ENCODE results near the gene SEPTIN8. TPM values are rescaled to one million over a fixed set of nuclear protein-coding genes. Genes with fewer than 3 reads are reported as not detected.

SEPTIN8 gene
- polyA plus RNA-seq, 1 of the 3 experiments (the other 2 are of a cell fraction) = 54.9 TPM

- DNase-seq = no peak
- H3K9me2 ChIP-seq = no peaks in the 10 kb centered on the region
- CTCF ChIA-PET = interaction anchor here (2.1 to 6.8 kb wide), 4 partner anchors 10 to 294 kb away, joined by 8 to 105 read pairs (median 93); partner anchors contain the start of genes GDF9, SHROOM1 and UQCRQ
- no peaks in the 10 kb centered on the region for H3K9me3 ChIP-seq
- H4K20me1 ChIP-seq (ENCODE audit: insufficient read depth) = no peaks in the 10 kb centered on the region
- H3K27ac ChIP-seq (ENCODE audit: low read depth in 2 of 2, low read length in 1 of 2) = peak overlapping the region in 1 of 2 experiments; percentile 19; a peak in 1 of 4 replicates
- no peak overlapping the region for H3K4me2 ChIP-seq
- no peaks in the 10 kb centered on the region for H3K27me3 ChIP-seq (ENCODE audit: insufficient read depth)
- WGBS (ENCODE audit: low lambda C conversion rate) = 86% methylated on average over 1 of the region's 1 CpG
- H3K4me3 ChIP-seq (ENCODE audit: low read depth in 2 of 2, low read length in 1 of 2) = no peak overlapping the region
- peaks cover 0 to 6% of the 10 kb centered on the region in 2 experiments; a peak in 1 of 4 replicates for H3K4me1 ChIP-seq (ENCODE audit: control insufficient read depth in 1 of 2, insufficient read depth in 2 of 2, low read depth in 1 of 2, low read length in 1 of 2)
- no peaks in the 10 kb centered on the region for H3K79me2 ChIP-seq (ENCODE audit: insufficient read depth)
- POLR2A ChIA-PET = no interaction called here
- no peak for TF ChIP-seq EZH2phosphoT487 (IDR thresholded peaks at IDR 0.05; ENCODE audit: borderline replicate concordance, low read depth)
- peak; percentile 30; the same call in 1 of the 2 replicates for TF ChIP-seq TCF12 (IDR thresholded peaks at IDR 0.05)
- peaks cover 4% of the 10 kb centered on the region for H3F3A ChIP-seq (replicated peaks; ENCODE audit: insufficient read depth)
- no peak overlapping the region for H2AFZ ChIP-seq (ENCODE audit: low read depth)
- H3K36me3 ChIP-seq (replicated peaks in 1 of 2; ENCODE audit: control insufficient read depth in 1 of 2, insufficient read depth in 2 of 2, low read length in 1 of 2) = no peaks in the 10 kb centered on the region
- no peak overlapping the region for H3K9ac ChIP-seq
These were observed 44.8 kb upstream of the SEPTIN8 start for GRCh38 chr5:132821791-132822190.

DNA sequence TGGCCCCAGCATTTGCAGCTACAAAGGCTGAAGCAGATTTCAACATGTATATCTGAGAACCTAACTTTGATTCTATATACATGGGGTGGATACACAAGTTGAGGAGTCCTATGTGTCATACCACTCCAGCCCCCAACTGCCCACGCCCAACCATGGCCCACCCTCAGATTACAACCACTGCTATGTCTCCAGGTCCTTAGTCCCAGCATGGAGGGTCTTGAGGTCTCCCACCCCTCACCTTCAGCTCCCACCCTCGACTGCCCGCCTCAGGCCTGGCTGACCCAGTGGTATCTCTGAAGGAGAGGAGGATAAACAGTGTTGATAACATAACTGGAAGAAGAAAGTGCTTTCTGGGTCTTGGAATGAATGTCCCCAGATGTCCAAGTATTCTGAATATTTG, 44.3 kb upstream of the SEPTIN8 start:
- Histone ChIP-seq H3K27me3 (ENCODE audit: insufficient read depth) (no peaks in the 10 kb centered on the region), H3K9me2 (no peaks in the 10 kb centered on the region), H3F3A (replicated peaks; ENCODE audit: insufficient read depth) (peaks cover 7% of the 10 kb centered on the region), H3K9me3 (no peaks in the 10 kb centered on the region), H3K9ac (no peak overlapping the region), H3K4me3 (ENCODE audit: low read depth in 2 of 2, low read length in 1 of 2) (no peak overlapping the region), H3K4me2 (0 out of 2 replicates have a peak overlapping the region, but pooled peaks have one; percentile 8), H2AFZ (ENCODE audit: low read depth) (no peak overlapping the region), H3K27ac (ENCODE audit: low read depth in 2 of 2, low read length in 1 of 2) (peak overlapping the region in 1 of 2 experiments; percentile 19; a peak in 1 of 4 replicates), H4K20me1 (ENCODE audit: insufficient read depth) (no peaks in the 10 kb centered on the region), H3K4me1 (ENCODE audit: control insufficient read depth in 1 of 2, insufficient read depth in 2 of 2, low read depth in 1 of 2, low read length in 1 of 2) (peaks cover 0 to 6% of the 10 kb centered on the region in 2 experiments; a peak in 1 of 4 replicates), H3K79me2 (ENCODE audit: insufficient read depth) (no peaks in the 10 kb centered on the region), H3K36me3 (replicated peaks in 1 of 2; ENCODE audit: control insufficient read depth in 1 of 2, insufficient read depth in 2 of 2, low read length in 1 of 2) (no peaks in the 10 kb centered on the region)
- WGBS (ENCODE audit: low lambda C conversion rate) = 85% methylated on average over 3 of the region's 3 CpGs
- DNase-seq = no peak
- POLR2A ChIA-PET = no interaction called here
- CTCF ChIA-PET = interaction anchor here (1.5 to 6.8 kb wide), 14 partner anchors 11 to 294 kb away, joined by 4 to 105 read pairs (median 13); partner anchors contain the start of genes GDF9, KIF3A, SHROOM1 and UQCRQ
- TF ChIP-seq MXI1 (IDR thresholded peaks at IDR 0.05; ENCODE audit: low read depth, low read length) (no peak), GABPA (IDR thresholded peaks at IDR 0.05; ENCODE audit: low read depth) (no peak), EP300 (IDR thresholded peaks at IDR 0.05; ENCODE audit: borderline replicate concordance in 1 of 2, low read depth in 1 of 2, low read length in 1 of 2) (no peak), CHD2 (IDR thresholded peaks at IDR 0.05; ENCODE audit: low read length, partially characterized antibody) (no peak), TEAD4 (IDR thresholded peaks at IDR 0.05; ENCODE audit: borderline replicate concordance, insufficient read depth) (no peak), IRF3 (IDR thresholded peaks at IDR 0.05; ENCODE audit: low read depth, low read length) (no peak), TCF12 (IDR thresholded peaks at IDR 0.05) (no peak), MEF2A (IDR thresholded peaks at IDR 0.05; ENCODE audit: borderline replicate concordance, low read depth) (no peak), USF1 (IDR thresholded peaks at IDR 0.05; ENCODE audit: borderline replicate concordance, low read depth) (no peak), SMC3 (IDR thresholded peaks at IDR 0.05; ENCODE audit: low read depth, low read length) (no peak), JUND (IDR thresholded peaks at IDR 0.05) (no peak), USF2 (IDR thresholded peaks at IDR 0.05; ENCODE audit: borderline replicate concordance, low read depth, low read length) (no peak), FOXJ3 (CRISPR knock-in tag; IDR thresholded peaks at IDR 0.05) (no peak), RXRA (IDR thresholded peaks at IDR 0.05; ENCODE audit: borderline replicate concordance, low read depth) (no peak), NRF1 (IDR thresholded peaks at IDR 0.05; ENCODE audit: low read depth, low read length) (no peak)
- TF ChIP-seq, protein P1, sequence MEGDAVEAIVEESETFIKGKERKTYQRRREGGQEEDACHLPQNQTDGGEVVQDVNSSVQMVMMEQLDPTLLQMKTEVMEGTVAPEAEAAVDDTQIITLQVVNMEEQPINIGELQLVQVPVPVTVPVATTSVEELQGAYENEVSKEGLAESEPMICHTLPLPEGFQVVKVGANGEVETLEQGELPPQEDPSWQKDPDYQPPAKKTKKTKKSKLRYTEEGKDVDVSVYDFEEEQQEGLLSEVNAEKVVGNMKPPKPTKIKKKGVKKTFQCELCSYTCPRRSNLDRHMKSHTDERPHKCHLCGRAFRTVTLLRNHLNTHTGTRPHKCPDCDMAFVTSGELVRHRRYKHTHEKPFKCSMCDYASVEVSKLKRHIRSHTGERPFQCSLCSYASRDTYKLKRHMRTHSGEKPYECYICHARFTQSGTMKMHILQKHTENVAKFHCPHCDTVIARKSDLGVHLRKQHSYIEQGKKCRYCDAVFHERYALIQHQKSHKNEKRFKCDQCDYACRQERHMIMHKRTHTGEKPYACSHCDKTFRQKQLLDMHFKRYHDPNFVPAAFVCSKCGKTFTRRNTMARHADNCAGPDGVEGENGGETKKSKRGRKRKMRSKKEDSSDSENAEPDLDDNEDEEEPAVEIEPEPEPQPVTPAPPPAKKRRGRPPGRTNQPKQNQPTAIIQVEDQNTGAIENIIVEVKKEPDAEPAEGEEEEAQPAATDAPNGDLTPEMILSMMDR (IDR thresholded peaks at IDR 0.05) = no peak
